Prostate gland (tissue), 2 donors: Measurements from ENCODE around the gene REEP2.

Source experiments
- CTCF ChIP-seq, 4 experiments: fragments of 200-600 bp in 2 of 4; fragments of 450-650 bp in 2 of 4; sonication (generic) in 2 of 4; IDR thresholded peaks; 1 replicate in 3 of 4; 2 replicates in 1 of 4; pipeline ENCODE4 v1.5.1; 2016 to 2019; ENCODE audit warnings: antibody characterized with exemption in 4 of 4, mild to moderate bottlenecking in 2 of 4, moderate library complexity in 2 of 4
- POLR2A ChIP-seq: fragments of 450-650 bp; IDR thresholded peaks from one replicate; pipeline ENCODE4 v1.6.1; 2016; ENCODE audit warnings: antibody characterized with exemption, mild to moderate bottlenecking

GRCh38 chr5:138389332-138389731 lies 49.5 kb upstream of the REEP2 start:
- no peak for TF ChIP-seq CTCF (IDR thresholded peaks at IDR 0.05)
- no peak for TF ChIP-seq POLR2A
